ENCODE data around the gene AGAP1. TPM values are rescaled to one million over a fixed set of nuclear protein-coding genes. Genes with fewer than 3 reads are reported as not detected.

The AGAP1 gene
- total and polyA plus RNA-seq, 2 donors from 2014 or later = 8.1 to 44.5 TPM

GRCh38 chr2:235925250-235925919 lies 431.5 kb downstream of the AGAP1 start:
- Histone ChIP-seq H3K9me3 (ENCODE audit: control insufficient read depth in 2 of 3, insufficient read depth in 1 of 3, low read length in 3 of 3) (no peaks in the 10 kb centered on the region), H3K4me1 (ENCODE audit: control insufficient read depth in 2 of 3, insufficient read depth in 2 of 3, low read depth in 1 of 3, low read length in 3 of 3) (peaks cover 0 to 12% (median 6%) of the 10 kb centered on the region in 3 donors), H3K4me3 (ENCODE audit: low read length in 3 of 3) (no peak overlapping the region), H3K36me3 (ENCODE audit: control insufficient read depth in 2 of 3, insufficient read depth in 3 of 3, low read length in 3 of 3) (peaks cover 0 to under 1% (median 0%) of the 10 kb centered on the region in 3 donors), H3K9ac (ENCODE audit: low read length in 3 of 3) (peak overlapping the region in 1 of 3 donors; percentile 32), H3K27me3 (ENCODE audit: control insufficient read depth, insufficient read depth, low read length) (no peaks in the 10 kb centered on the region), H3K27ac (ENCODE audit: low read depth in 2 of 2, low read length in 2 of 2) (peak overlapping the region; percentile 62)
- no peak for FAIRE-seq
- no peak for DNase-seq
- no peak for TF ChIP-seq CTCF (IDR thresholded peaks at IDR 0.05; ENCODE audit: borderline replicate concordance, extremely low read depth, insufficient read depth)
- intact Hi-C loops (cut with DNase I) = no loop called here

- H3K27ac ChIP-seq (ENCODE audit: low read depth in 2 of 2, low read length in 2 of 2) = peak overlapping the region in 1 of 2 donors; percentile 46
- no peak for TF ChIP-seq CTCF (IDR thresholded peaks at IDR 0.05; ENCODE audit: borderline replicate concordance, extremely low read depth, insufficient read depth)
- peaks cover 0 to 7% (median 2%) of the 10 kb centered on the region in 3 donors for H3K36me3 ChIP-seq (ENCODE audit: control insufficient read depth in 2 of 3, insufficient read depth in 3 of 3, low read length in 3 of 3)
- peaks cover 0 to 12% (median 6%) of the 10 kb centered on the region in 3 donors for H3K4me1 ChIP-seq (ENCODE audit: control insufficient read depth in 2 of 3, insufficient read depth in 2 of 3, low read depth in 1 of 3, low read length in 3 of 3)
- no peaks in the 10 kb centered on the region for H3K27me3 ChIP-seq (ENCODE audit: control insufficient read depth, insufficient read depth, low read length)
- intact Hi-C loops (cut with DNase I) = no loop called here
- H3K9ac ChIP-seq (ENCODE audit: low read length in 3 of 3) = no peak overlapping the region
- no peaks in the 10 kb centered on the region for H3K9me3 ChIP-seq (ENCODE audit: control insufficient read depth in 2 of 3, insufficient read depth in 1 of 3, low read length in 3 of 3)
- FAIRE-seq (no peak), DNase-seq (no peak)
- no peak overlapping the region for H3K4me3 ChIP-seq (ENCODE audit: low read length in 3 of 3)
These were observed 432.4 kb downstream of the AGAP1 start for GRCh38 chr2:235926229-235926628.

GRCh38 chr2:235928751-235929370 lies 435.0 kb downstream of the AGAP1 start:
- intact Hi-C loops (cut with DNase I) = no loop called here
- peaks cover 0 to 11% (median 6%) of the 10 kb centered on the region in 3 donors for H3K4me1 ChIP-seq (ENCODE audit: control insufficient read depth in 2 of 3, insufficient read depth in 2 of 3, low read depth in 1 of 3, low read length in 3 of 3)
- no peaks in the 10 kb centered on the region for H3K9me3 ChIP-seq (ENCODE audit: control insufficient read depth in 2 of 3, insufficient read depth in 1 of 3, low read length in 3 of 3)
- DNase-seq = peak in 1 of 5 donors; percentile 12
- no peak overlapping the region for H3K9ac ChIP-seq (ENCODE audit: low read length in 3 of 3)
- H3K4me3 ChIP-seq (ENCODE audit: low read length in 3 of 3) = no peak overlapping the region
- H3K36me3 ChIP-seq (ENCODE audit: control insufficient read depth in 2 of 3, insufficient read depth in 3 of 3, low read length in 3 of 3) = peaks cover 0 to 10% (median 2%) of the 10 kb centered on the region in 3 donors
- no peaks in the 10 kb centered on the region for H3K27me3 ChIP-seq (ENCODE audit: control insufficient read depth, insufficient read depth, low read length)
- no peak for FAIRE-seq
- TF ChIP-seq CTCF (IDR thresholded peaks at IDR 0.05; ENCODE audit: borderline replicate concordance, extremely low read depth, insufficient read depth) = no peak
- H3K27ac ChIP-seq (ENCODE audit: low read depth in 2 of 2, low read length in 2 of 2) = no peak overlapping the region

Measured in kidney (tissue), 14 donors.